IMR-90 (cell line): ENCODE measurements around the gene HES7. TPM values are rescaled to one million over a fixed set of nuclear protein-coding genes. Genes with fewer than 3 reads are reported as not detected.

Experiments
- ATAC-seq: fragments of 200-7000 bp; cut with Tn5 transposase; 2 replicates; pipeline ENCODE4 v1.9.1; 2020; ENCODE audit warnings: low read depth, mild to moderate bottlenecking, moderate library complexity
- BruUV-seq: library from RNA; stranded (reverse); fragments of 400-500 nt; replicated peaks from 2 replicates; lab custom pipeline; 2021; lab: Mats Ljungman, UMichigan
- CTCF ChIA-PET: fragments of 300-600 bp; formaldehyde crosslinking; extraction: SDS; loops from one replicate; lab custom pipeline; 2021; ENCODE audit warnings: antibody characterized with exemption; lab: Yijun Ruan, JAX
- POLR2A ChIA-PET: fragments of 300-600 bp; sonication (Branson Sonifier 250); formaldehyde crosslinking; loops from one replicate; lab custom pipeline; 2022; ENCODE audit warnings: antibody characterized with exemption; ENCODE audit not compliant: unreplicated experiment; lab: Charles Lee
- DNase-seq: peaks from one replicate; pipeline ENCODE4 v3.0.0; 2013
- H2AFZ ChIP-seq: replicated peaks from 2 replicates; pipeline ENCODE3; 2013; ENCODE audit warnings: low read length, mild to moderate bottlenecking; ENCODE audit not compliant: poor library complexity
- H2AK5ac ChIP-seq: 2 replicates; pipeline ENCODE4 v1.6.1; 2013; ENCODE audit warnings: low read depth, low read length, inconsistent platforms
- H2AK9ac ChIP-seq: replicated peaks from 2 replicates; pipeline ENCODE3; 2013; ENCODE audit warnings: mild to moderate bottlenecking, low read depth, low read length, moderate library complexity; ENCODE audit not compliant: poor library complexity
- H2BK120ac ChIP-seq: 2 replicates; pipeline ENCODE4 v1.6.1; 2013; ENCODE audit warnings: low read depth, low read length, inconsistent platforms
- H2BK15ac ChIP-seq: 3 replicates; pipeline ENCODE4 v1.6.1; 2013; ENCODE audit warnings: low read depth, low read length, inconsistent platforms
- H2BK20ac ChIP-seq: 2 replicates; pipeline ENCODE4 v1.6.1; 2013; ENCODE audit warnings: low read depth, mild to moderate bottlenecking, inconsistent platforms, low read length, moderate library complexity
- H2BK5ac ChIP-seq: 2 replicates; pipeline ENCODE4 v1.6.1; 2013; ENCODE audit warnings: mild to moderate bottlenecking, low read depth, low read length, inconsistent platforms; ENCODE audit not compliant: poor library complexity, severe bottlenecking
- H3K14ac ChIP-seq: replicated peaks from 2 replicates; pipeline ENCODE4 v1.6.1; 2013; ENCODE audit warnings: low read depth, low read length, inconsistent platforms
- H3K18ac ChIP-seq: 2 replicates; pipeline ENCODE4 v1.6.1; 2013; ENCODE audit warnings: low read depth, low read length, control low read depth
- H3K23ac ChIP-seq: 2 replicates; pipeline ENCODE4 v1.6.1; 2013; ENCODE audit warnings: low read depth, low read length, inconsistent platforms
- H3K27ac ChIP-seq: 2 replicates; pipeline ENCODE4 v1.5.1; 2013; ENCODE audit warnings: mild to moderate bottlenecking, control low read depth, low read length; ENCODE audit not compliant: insufficient read depth
- H3K27me3 ChIP-seq: 2 replicates; pipeline ENCODE4 v1.6.1; 2013; ENCODE audit warnings: low read length; ENCODE audit not compliant: control insufficient read depth, insufficient read depth
- H3K36me3 ChIP-seq: 2 replicates; pipeline ENCODE4 v1.6.1; 2013; ENCODE audit warnings: low read length, mixed read lengths; ENCODE audit not compliant: control insufficient read depth, insufficient read depth
- H3K4ac ChIP-seq: 2 replicates; pipeline ENCODE4 v1.6.1; 2013; ENCODE audit warnings: low read depth, low read length, inconsistent platforms
- H3K4me1 ChIP-seq: 2 replicates; pipeline ENCODE4 v1.6.1; 2013; ENCODE audit warnings: low read length, mixed read lengths; ENCODE audit not compliant: control insufficient read depth, insufficient read depth
- H3K4me2 ChIP-seq: 2 replicates; pipeline ENCODE4 v1.6.1; 2013; ENCODE audit warnings: low read depth, mild to moderate bottlenecking, control low read depth, low read length, moderate library complexity
- H3K4me3 ChIP-seq: 2 replicates; pipeline ENCODE4 v1.5.1; 2013; ENCODE audit warnings: low read depth, mild to moderate bottlenecking, control low read depth, low read length, moderate library complexity; ENCODE audit not compliant: insufficient read depth
- H3K56ac ChIP-seq: 2 replicates; pipeline ENCODE4 v1.6.1; 2013; ENCODE audit warnings: low read length, inconsistent platforms; ENCODE audit not compliant: insufficient read depth; ENCODE audit errors: extremely low read depth
- H3K79me1 ChIP-seq, 2 experiments: 2 replicates each; pipeline ENCODE4 v1.6.1; 2013; ENCODE audit warnings: low read length in 2 of 2, inconsistent platforms in 1 of 2, low read depth in 1 of 2
- H3K9ac ChIP-seq: 2 replicates; pipeline ENCODE4 v1.6.1; 2013; ENCODE audit warnings: low read depth, low read length, control low read depth
- H3K9me1 ChIP-seq: 2 replicates; pipeline ENCODE4 v1.6.1; 2013; ENCODE audit warnings: low read length, inconsistent platforms; ENCODE audit not compliant: insufficient read depth
- H3K9me3 ChIP-seq: 2 replicates; pipeline ENCODE4 v1.6.1; 2013; ENCODE audit warnings: low read length; ENCODE audit not compliant: control insufficient read depth, insufficient read depth
- H4K20me1 ChIP-seq: 2 replicates; pipeline ENCODE4 v1.6.1; 2013; ENCODE audit warnings: low read length, inconsistent platforms; ENCODE audit not compliant: insufficient read depth
- H4K5ac ChIP-seq: 2 replicates; pipeline ENCODE4 v1.6.1; 2013; ENCODE audit warnings: mild to moderate bottlenecking, low read depth, low read length, control low read depth
- H4K8ac ChIP-seq, 2 experiments: 2 replicates each; pipeline ENCODE4 v1.6.1; 2013; ENCODE audit warnings: low read depth in 2 of 2, low read length in 2 of 2, control low read depth in 1 of 2, inconsistent platforms in 1 of 2
- H4K91ac ChIP-seq: 2 replicates; pipeline ENCODE4 v1.6.1; 2013; ENCODE audit warnings: low read depth, low read length, inconsistent platforms; ENCODE audit not compliant: insufficient read depth
- BHLHE40 ChIP-seq: fragments of 150-350 bp; IDR thresholded peaks from 2 replicates; pipeline ENCODE4 v1.6.1; 2016; ENCODE audit warnings: mild to moderate bottlenecking, low read depth, low read length
- CEBPB ChIP-seq: IDR thresholded peaks from 2 replicates; pipeline ENCODE4 v1.6.1; 2012; ENCODE audit warnings: low read depth, low read length, improper control_type of control experiment
- CHD1 ChIP-seq: IDR thresholded peaks from 2 replicates; pipeline ENCODE4 v1.6.1; 2012; ENCODE audit warnings: low read depth, low read length, improper control_type of control experiment
- CTCF ChIP-seq: conservative IDR thresholded peaks from 2 replicates; pipeline ENCODE4 v1.5.1; 2012; ENCODE audit warnings: mild to moderate bottlenecking, low read depth, low read length, improper control_type of control experiment
- ELK1 ChIP-seq: fragments of 150-350 bp; IDR thresholded peaks from 2 replicates; pipeline ENCODE4 v1.6.1; 2016; ENCODE audit warnings: low read depth, mild to moderate bottlenecking, low read length, moderate library complexity, borderline replicate concordance
- FOS ChIP-seq: fragments of 150-350 bp; IDR thresholded peaks from 2 replicates; pipeline ENCODE4 v1.6.1; 2016; ENCODE audit warnings: low read depth, low read length
- MAFK ChIP-seq: IDR thresholded peaks from 2 replicates; pipeline ENCODE4 v1.6.1; 2012; ENCODE audit warnings: low read depth, low read length, improper control_type of control experiment
- MAZ ChIP-seq: IDR thresholded peaks from 2 replicates; pipeline ENCODE4 v1.6.1; 2012; ENCODE audit warnings: low read depth, mild to moderate bottlenecking, low read length, improper control_type of control experiment, moderate library complexity, borderline replicate concordance
- MXI1 ChIP-seq: IDR thresholded peaks from 2 replicates; pipeline ENCODE4 v1.6.1; 2012; ENCODE audit warnings: low read depth, mild to moderate bottlenecking, low read length, moderate library complexity, borderline replicate concordance
- NFE2L2 ChIP-seq: fragments of 150-350 bp; IDR thresholded peaks from 2 replicates; pipeline ENCODE4 v1.6.1; 2016; ENCODE audit warnings: low read depth, mild to moderate bottlenecking, low read length
- POLR2A ChIP-seq: IDR thresholded peaks from 2 replicates; pipeline ENCODE4 v1.6.1; 2012; ENCODE audit warnings: mild to moderate bottlenecking, low read depth, low read length
- RAD21 ChIP-seq: IDR thresholded peaks from 2 replicates; pipeline ENCODE4 v1.6.1; 2012; ENCODE audit warnings: low read length, improper control_type of control experiment
- RCOR1 ChIP-seq: IDR thresholded peaks from 2 replicates; pipeline ENCODE4 v1.6.1; 2012; ENCODE audit warnings: mild to moderate bottlenecking, low read length, improper control_type of control experiment; ENCODE audit not compliant: insufficient replicate concordance
- RFX5 ChIP-seq: IDR thresholded peaks from 2 replicates; pipeline ENCODE4 v1.8.0; 2012; ENCODE audit warnings: low read depth, mild to moderate bottlenecking, low read length, moderate library complexity
- SMC3 ChIP-seq: fragments of 150-350 bp; IDR thresholded peaks from 2 replicates; pipeline ENCODE4 v1.6.1; 2016; ENCODE audit warnings: low read depth, mild to moderate bottlenecking, antibody characterized with exemption, low read length, moderate library complexity
- USF2 ChIP-seq: fragments of 150-350 bp; IDR thresholded peaks from 2 replicates; pipeline ENCODE4 v1.6.1; 2017; ENCODE audit warnings: mild to moderate bottlenecking, antibody characterized with exemption, low read length, low read depth
- WGBS, 2 experiments: methylation state at CpG; one replicate each; pipeline versions ENCODE4 v1.1.5 to v1.1.7; 2013; ENCODE audit warnings: missing lambda C conversion rate in 2 of 2; ENCODE audit not compliant: insufficient read length in 1 of 2; ENCODE audit errors: extremely low coverage in 2 of 2; 5-methylcytosine and 5-hydroxymethylcytosine counted together
- dilution Hi-C: fragments of 300-500 bp; cut with HindIII; formaldehyde crosslinking; loops from one replicate; pipeline ENCODE4 v1.14.3; 2018; ENCODE audit warnings: low sequenced_read_pairs; ENCODE audit not compliant: unreplicated experiment
- in situ Hi-C: fragments of 300-500 bp; cut with MboI; formaldehyde crosslinking; loops from 3 replicates; pipeline ENCODE4 v1.14.3; 2019; ENCODE audit warnings: low sequenced_read_pairs, inconsistent platforms, mixed read lengths
- intact Hi-C: fragments of 100-400 bp; cut with micrococcal nuclease; formaldehyde crosslinking; loops from 2 replicates; pipeline ENCODE4 v1.10.0; 2022
- polyA plus RNA-seq, 3 experiments: library from polyadenylated mRNA; depleted of rRNA; stranded (reverse); fragments of >200 nt; gene quantifications; 2 replicates each; pipeline ENCODE4 v1.2.3, GENCODE V29; 2012; ENCODE audit warnings: low replicate concordance in 1 of 3
- total RNA-seq: library from RNA; depleted of rRNA; stranded (reverse); fragments of >200 nt; gene quantifications from 2 replicates; pipeline ENCODE4 v1.2.3, GENCODE V29; 2012

HES7 gene
- total and polyA plus RNA-seq, 2 of the 4 experiments (the other 2 are of a cell fraction) = 0.43 TPM; not detected in 1

- H3K23ac ChIP-seq = no peak overlapping the region
- H3K4ac ChIP-seq = no peak overlapping the region
- no peak overlapping the region for H2BK15ac ChIP-seq
- in situ Hi-C loops = loop anchor here (5.0 kb wide), 1 partner anchor 45 kb away; the partner anchor contains the start of gene ALOXE3
- dilution Hi-C loops = no loop called here
- H3K9me1 ChIP-seq = no peaks in the 10 kb centered on the region
- H4K8ac ChIP-seq = no peak overlapping the region
- no peak overlapping the region for H3K9ac ChIP-seq
- no peak overlapping the region for H2AK9ac ChIP-seq
- no peak overlapping the region for H2BK120ac ChIP-seq
- H3K4me3 ChIP-seq = no peak overlapping the region
- H2AFZ ChIP-seq = no peak overlapping the region
- H3K4me1 ChIP-seq = no peaks in the 10 kb centered on the region
- no peak overlapping the region for H3K56ac ChIP-seq
- peaks cover 88% of the 10 kb centered on the region for H3K27me3 ChIP-seq
- BruUV-seq = no TSS peak
- TF ChIP-seq BHLHE40 (no peak), MXI1 (no peak), CTCF (no peak), ELK1 (no peak), MAFK (no peak), CEBPB (no peak), USF2 (no peak), RAD21 (no peak), RFX5 (no peak), RCOR1 (no peak), MAZ (no peak), CHD1 (no peak), SMC3 (no peak), NFE2L2 (no peak), POLR2A (no peak), FOS (no peak)
- H2BK5ac ChIP-seq = no peak overlapping the region
- ChIA-PET POLR2A (no interaction called here), CTCF (no interaction called here)
- H4K5ac ChIP-seq = no peak overlapping the region
- no peaks in the 10 kb centered on the region for H3K79me1 ChIP-seq
- WGBS, 2 experiments = 0% methylated on average over 6 of the region's 28 CpGs; no CpG with 5 or more reads in 1 of the 2 experiments
- no peak overlapping the region for H4K91ac ChIP-seq
- DNase-seq (no peak), ATAC-seq (no peak)
- no peaks in the 10 kb centered on the region for H3K9me3 ChIP-seq
- H3K4me2 ChIP-seq = no peak overlapping the region
- H3K14ac ChIP-seq = no peak overlapping the region
- H2AK5ac ChIP-seq = no peak overlapping the region
- intact Hi-C loops = no loop called here
- H3K36me3 ChIP-seq = no peaks in the 10 kb centered on the region
- no peak overlapping the region for H2BK20ac ChIP-seq
- no peaks in the 10 kb centered on the region for H4K20me1 ChIP-seq
- H3K18ac ChIP-seq = no peak overlapping the region
- H3K27ac ChIP-seq = no peak overlapping the region
Observed at GRCh38 chr17:8072341-8072728, 51.6 kb downstream of the HES7 start.
